H1 (cell line): ENCODE results near the gene SPINK5. TPM values are rescaled to one million over a fixed set of nuclear protein-coding genes. Genes with fewer than 3 reads are reported as not detected.

Experiments
- SP4 ChIP-seq: IDR thresholded peaks from 2 replicates; pipeline ENCODE4 v1.6.1; 2012; ENCODE audit warnings: low read length, inconsistent platforms
- polyA plus RNA-seq, 7 experiments: library from polyadenylated mRNA; depleted of rRNA in 3 of 7; stranded (reverse) in 5 of 7; unstranded in 2 of 7; fragments of >200 nt in 5 of 7; fragments of 200-250 nt in 2 of 7; gene quantifications; 1 replicate in 5 of 7; 2 replicates in 1 of 7; 4 replicates in 1 of 7; pipeline versions ENCODE4 v1.2.1 to v1.2.3, GENCODE V29; 2011 to 2013; ENCODE audit warnings: missing spikeins in 2 of 7, mixed read lengths in 2 of 7
- total RNA-seq: library from RNA; stranded (reverse); fragmentation: NEBNext Ultra II Directional; extraction: Animal tissue kit (Norgen Biotek cat#: 25700); gene quantifications from 2 replicates; pipeline ENCODE4 v1.2.1, GENCODE V29; 2021

SPINK5 gene
- total and polyA plus RNA-seq, 2 of the 8 experiments (the other 6 are each of a cell fraction or from before 2014, with no cell fraction given) = 1.4 to 2.2 TPM

DNA sequence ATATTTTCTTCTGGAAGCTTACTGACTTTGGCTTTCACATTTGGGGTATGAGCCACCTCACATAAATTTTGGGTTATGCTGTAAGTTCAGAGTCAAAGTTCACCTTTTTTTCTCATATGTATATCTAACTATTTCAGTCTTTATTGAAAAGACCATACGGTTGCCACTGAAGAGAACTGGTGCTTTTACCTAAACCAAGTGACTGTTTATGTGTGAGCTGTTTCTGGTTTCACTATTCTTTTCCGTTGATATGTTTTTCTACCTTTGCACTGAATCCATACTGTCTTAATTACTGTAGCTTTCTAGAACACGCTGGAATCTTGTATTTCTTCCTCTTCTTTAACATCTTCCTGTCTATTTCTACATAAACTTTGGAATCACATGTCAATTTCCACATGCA lies 36.3 kb upstream of the SPINK5 start (continued):
- TF ChIP-seq SP4 = no peak
